Astrocyte of the spinal cord (primary cell): Measurements from ENCODE around the gene VIPR2.

Experiments
- DNase-seq: peaks from one replicate; pipeline ENCODE4 v3.0.0; 2011; ENCODE audit warnings: low read depth, low spot score
- H3K4me3 ChIP-seq: 2 replicates; pipeline ENCODE4 v1.5.1; 2011; ENCODE audit warnings: low read depth, mild to moderate bottlenecking, low read length, moderate library complexity
- CTCF ChIP-seq: IDR thresholded peaks from 2 replicates; pipeline ENCODE4 v1.5.1; 2012; ENCODE audit warnings: low read depth, mild to moderate bottlenecking, low read length, inconsistent platforms
- in situ Hi-C: cut with HindIII; loops from 2 replicates; pipeline ENCODE4 v1.10.0; 2017; ENCODE audit warnings: low sequenced_read_pairs

Gene VIPR2

GRCh38 chr7:159113056-159113455 lies 31.6 kb downstream of the VIPR2 start:
- no peak for DNase-seq
- no peak overlapping the region for H3K4me3 ChIP-seq
- no peak for TF ChIP-seq CTCF
- in situ Hi-C loops, result no loop called here

GRCh38 chr7:159112136-159113011 lies 32.3 kb downstream of the VIPR2 start:
- no peak for TF ChIP-seq CTCF
- no peak for DNase-seq
- no peak overlapping the region for H3K4me3 ChIP-seq
- in situ Hi-C loops, result no loop called here

- DNase-seq, result no peak
- in situ Hi-C loops, result no loop called here
- no peak overlapping the region for H3K4me3 ChIP-seq
- TF ChIP-seq CTCF, result no peak
Observed at GRCh38 chr7:159109653-159110035, 35.0 kb downstream of the VIPR2 start.

- no peak for DNase-seq
- no peak for TF ChIP-seq CTCF
- no peak overlapping the region for H3K4me3 ChIP-seq
- in situ Hi-C loops, result no loop called here
Observed at GRCh38 chr7:159108941-159109652, 35.6 kb downstream of the VIPR2 start.

- TF ChIP-seq CTCF, result no peak
- no peak for DNase-seq
- H3K4me3 ChIP-seq, result no peak overlapping the region
- in situ Hi-C loops, result no loop called here
Observed at GRCh38 chr7:159108491-159108890, 36.2 kb downstream of the VIPR2 start.

- in situ Hi-C loops, result no loop called here
- H3K4me3 ChIP-seq, result no peak overlapping the region
- no peak for DNase-seq
- no peak for TF ChIP-seq CTCF
Observed at GRCh38 chr7:159107161-159107892, 37.3 kb downstream of the VIPR2 start.
